Fibroblast of mammary gland (primary cell): Measurements from ENCODE around the gene LRP1-AS.

ENCODE experiments used
- DNase-seq: peaks from one replicate; pipeline ENCODE4 v3.0.0-alpha.2; 2010; ENCODE audit warnings: low read depth
- H3K4me3 ChIP-seq: 2 replicates; pipeline ENCODE4 v1.5.1; 2011; ENCODE audit warnings: low read depth, mild to moderate bottlenecking, low read length, moderate library complexity; ENCODE audit not compliant: control insufficient read depth
- TF ChIP-seq, protein P1 (sequence below): conservative IDR thresholded peaks from 2 replicates; pipeline ENCODE4 v1.5.1; 2011; ENCODE audit warnings: low read depth, low read length, inconsistent platforms; ENCODE audit not compliant: control insufficient read depth, insufficient read depth

The LRP1-AS gene

DNA sequence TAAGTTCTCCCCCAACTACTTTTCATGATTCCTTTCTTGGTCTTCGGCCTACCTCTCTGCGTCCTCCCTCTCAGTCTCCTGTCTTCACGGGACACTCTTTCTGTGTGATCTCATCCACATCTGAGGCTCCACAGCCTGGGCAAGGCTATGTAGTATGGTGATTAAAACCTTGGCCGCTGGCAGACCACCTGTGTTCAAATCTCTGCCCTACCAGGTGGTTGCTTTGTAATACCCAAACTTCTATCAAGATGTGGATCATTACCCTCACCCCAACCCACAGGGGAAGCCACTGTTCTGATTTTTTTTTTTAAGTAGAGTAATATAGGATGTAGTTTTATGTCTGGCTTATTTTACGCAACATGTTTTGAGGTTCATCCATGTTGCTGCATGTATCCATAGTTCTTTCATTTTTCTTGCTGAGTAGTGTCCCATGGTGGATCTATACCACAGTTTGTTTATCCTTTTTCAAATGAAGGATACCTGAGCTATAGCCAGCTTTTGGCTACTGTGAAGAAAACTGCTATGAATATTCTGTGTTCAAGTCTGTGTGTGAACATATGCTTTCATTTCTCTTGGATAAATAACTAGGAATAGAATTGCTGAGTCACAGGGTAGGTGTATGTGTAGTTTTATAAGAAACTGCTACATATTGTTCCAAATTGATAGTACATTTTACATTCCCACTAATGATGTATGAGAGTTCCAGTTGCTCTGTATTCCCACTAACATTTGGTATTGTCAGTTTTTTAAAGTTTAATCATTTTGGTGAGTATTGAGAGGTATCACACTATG lies 27.9 kb downstream of the LRP1-AS start:
- TF ChIP-seq, protein P1, sequence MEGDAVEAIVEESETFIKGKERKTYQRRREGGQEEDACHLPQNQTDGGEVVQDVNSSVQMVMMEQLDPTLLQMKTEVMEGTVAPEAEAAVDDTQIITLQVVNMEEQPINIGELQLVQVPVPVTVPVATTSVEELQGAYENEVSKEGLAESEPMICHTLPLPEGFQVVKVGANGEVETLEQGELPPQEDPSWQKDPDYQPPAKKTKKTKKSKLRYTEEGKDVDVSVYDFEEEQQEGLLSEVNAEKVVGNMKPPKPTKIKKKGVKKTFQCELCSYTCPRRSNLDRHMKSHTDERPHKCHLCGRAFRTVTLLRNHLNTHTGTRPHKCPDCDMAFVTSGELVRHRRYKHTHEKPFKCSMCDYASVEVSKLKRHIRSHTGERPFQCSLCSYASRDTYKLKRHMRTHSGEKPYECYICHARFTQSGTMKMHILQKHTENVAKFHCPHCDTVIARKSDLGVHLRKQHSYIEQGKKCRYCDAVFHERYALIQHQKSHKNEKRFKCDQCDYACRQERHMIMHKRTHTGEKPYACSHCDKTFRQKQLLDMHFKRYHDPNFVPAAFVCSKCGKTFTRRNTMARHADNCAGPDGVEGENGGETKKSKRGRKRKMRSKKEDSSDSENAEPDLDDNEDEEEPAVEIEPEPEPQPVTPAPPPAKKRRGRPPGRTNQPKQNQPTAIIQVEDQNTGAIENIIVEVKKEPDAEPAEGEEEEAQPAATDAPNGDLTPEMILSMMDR: no peak
- no peak overlapping the region for H3K4me3 ChIP-seq
- peak; percentile 37 for DNase-seq

DNA sequence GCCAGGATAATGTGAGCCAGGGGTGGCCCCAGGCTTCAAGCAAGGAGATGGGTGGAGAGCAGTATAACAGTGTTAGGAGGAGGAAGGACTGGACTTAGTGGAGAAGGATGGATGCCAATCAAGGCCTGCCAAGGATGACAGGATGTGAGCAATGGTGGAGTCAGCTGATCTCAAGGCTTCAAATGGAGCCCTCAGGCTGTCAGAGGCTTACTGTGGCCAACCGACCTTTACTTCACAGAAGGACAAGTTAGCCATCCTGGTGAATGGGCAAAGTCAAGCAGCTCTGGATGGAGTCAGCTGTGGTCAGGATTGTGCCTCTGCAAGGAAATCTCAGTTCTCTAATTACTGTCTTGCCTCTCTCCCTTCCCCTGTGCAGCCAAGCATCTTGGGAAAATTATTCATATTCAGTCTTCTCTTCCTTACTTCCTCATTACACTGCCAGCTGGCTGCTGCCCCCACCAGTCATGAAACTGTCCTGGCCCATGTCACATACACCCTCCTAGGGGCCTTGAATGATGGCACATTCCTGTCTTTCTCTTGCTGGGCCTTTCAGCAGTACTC lies 28.6 kb downstream of the LRP1-AS start:
- DNase-seq: peak; percentile 57
- TF ChIP-seq, protein P1: no peak
- H3K4me3 ChIP-seq: no peak overlapping the region

DNA sequence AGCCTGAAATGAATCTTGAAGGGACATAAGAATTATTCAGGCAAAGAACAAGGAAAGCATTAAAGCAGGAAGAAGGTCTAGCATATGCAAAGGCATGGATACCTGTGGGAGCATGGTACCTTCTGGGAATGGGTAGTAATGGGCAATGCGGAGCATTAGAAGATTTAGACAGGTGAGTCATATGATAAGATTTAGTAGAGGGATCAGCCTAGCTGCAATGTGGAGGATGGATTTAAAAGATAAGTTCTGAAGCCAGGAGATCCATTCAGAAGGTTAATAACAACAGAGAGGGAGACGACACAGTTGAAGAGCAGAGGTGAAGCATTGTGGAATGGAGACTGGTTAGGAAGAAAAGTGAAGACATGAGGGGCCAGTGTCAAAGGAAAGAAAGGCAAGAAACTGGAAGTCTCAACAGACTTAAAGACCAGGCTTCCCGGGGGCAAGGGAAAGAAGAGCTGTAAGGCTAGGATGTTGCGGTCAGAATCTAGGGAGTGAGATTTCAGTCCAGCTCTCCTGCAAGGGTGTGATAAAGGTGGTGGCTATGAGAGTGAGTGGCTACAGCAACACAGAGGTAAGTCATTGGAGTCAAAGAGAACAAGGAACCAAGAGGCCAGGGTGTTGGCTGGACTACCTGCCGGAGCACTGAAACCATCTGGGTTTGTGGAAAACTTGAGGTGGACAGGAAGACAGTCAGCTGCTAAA lies 30.7 kb downstream of the LRP1-AS start:
- no peak overlapping the region for H3K4me3 ChIP-seq
- TF ChIP-seq, protein P1: no peak
- no peak for DNase-seq

DNA sequence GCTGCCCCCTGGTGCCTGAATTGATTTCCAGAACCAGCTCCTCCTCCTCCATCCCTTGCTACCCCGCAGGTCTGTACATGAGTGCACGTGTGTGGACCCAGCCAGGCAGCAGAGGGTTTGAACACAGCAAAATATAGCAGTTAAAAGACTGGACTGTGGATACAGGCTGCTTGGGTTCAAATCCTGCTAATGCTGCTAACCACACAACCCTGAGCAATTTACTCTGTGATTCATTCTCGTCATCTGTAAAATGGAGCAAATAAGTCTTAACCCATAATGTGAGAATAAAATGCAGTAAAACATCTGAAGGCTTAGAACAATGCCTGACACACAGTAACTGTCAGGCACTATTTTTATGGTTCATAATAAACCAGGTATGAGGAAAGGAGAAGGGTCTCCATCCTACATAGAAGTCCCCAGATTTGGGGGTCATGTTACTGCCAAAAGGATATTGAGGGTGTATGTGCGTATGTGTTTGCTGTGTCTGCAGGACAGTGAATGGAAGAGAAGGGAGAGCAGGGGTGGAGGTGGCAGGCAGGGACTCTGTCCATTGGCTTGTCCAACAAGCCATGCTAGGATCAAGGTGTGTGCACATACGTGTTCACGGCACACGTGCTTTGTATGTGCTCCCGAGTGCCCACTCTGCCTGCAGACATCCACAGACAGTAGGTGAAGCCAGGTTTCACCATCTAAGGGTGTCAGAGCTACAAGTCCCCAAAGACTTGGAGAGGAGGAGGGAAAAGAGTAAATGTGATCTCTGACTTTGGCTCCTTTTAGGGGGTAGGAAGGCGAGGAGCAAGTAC lies 34.7 kb downstream of the LRP1-AS start:
- H3K4me3 ChIP-seq: no peak overlapping the region
- TF ChIP-seq, protein P1: no peak
- DNase-seq: no peak

DNA sequence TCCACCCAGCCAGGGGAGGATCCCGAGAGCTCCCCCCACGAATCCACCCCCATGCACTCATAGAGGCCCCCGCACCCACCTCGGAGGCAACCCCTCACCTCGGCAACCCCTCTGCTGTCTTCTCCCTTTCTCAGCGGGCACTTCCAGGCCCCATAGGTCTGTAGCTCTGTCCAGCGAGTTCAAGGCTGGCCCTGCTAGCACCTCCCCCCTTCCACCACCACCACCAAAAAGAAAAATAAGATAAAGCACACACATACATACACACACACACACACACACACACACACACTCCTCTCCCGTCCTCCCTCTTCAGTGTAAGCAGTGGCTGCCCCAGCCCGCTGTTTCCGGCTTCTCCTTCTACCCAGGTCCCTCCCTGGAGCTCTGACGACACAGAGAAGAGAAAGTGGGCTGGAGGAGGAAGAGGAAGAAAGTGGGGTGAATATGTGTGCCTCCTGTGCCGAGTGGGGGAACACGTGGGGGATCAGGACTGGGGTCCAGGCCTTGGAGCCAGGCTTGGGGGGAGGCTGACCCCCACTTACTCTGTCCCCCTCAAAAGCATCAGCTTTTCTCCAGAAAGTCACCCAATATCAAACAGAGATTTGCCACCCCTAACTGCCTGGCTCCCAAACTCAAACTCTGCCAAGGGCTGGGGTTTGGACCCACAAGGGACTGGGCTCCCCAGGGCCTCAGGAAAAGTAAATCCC lies 36.2 kb downstream of the LRP1-AS start, which contains the start of gene STAT6:
TSS of gene STAT6 (minus strand) at position 332 of the 704 bp plus-strand sequence. CDS start 3,084 bp downstream, outside the sequence.
- DNase-seq: peak; percentile 87
- TF ChIP-seq, protein P1: no peak
- peak within 1 kb of the TSS; percentile 92 for H3K4me3 ChIP-seq
